RPMI7951 (cell line): ENCODE results near the gene RACK1. TPM values are rescaled to one million over a fixed set of nuclear protein-coding genes. Genes with fewer than 3 reads are reported as not detected.
"Not testable (repeated sequence)": the region's sequence is repeated elsewhere in the genome, so short reads cannot be mapped to it uniquely, and the experiment has no call there.

Experiments
- DNase-seq: peaks from one replicate; pipeline ENCODE4 v3.0.0-alpha.2; 2012; ENCODE audit warnings: low read depth
- total RNA-seq: library from RNA; depleted of rRNA; stranded (reverse); fragments of >200 nt; shearing (Covaris generic); gene quantifications from 2 replicates; pipeline ENCODE4 v1.2.3, GENCODE V29; 2014; rRNA removed

RACK1 gene
- total RNA-seq = 1,915 and 2,129 TPM in 2 replicates

GRCh38 chr5:181243564-181244343 lies at the start of gene RACK1:
RACK1 (minus strand) TSS chr5:181243906; CDS start chr5:181243800, 106 bp downstream.
- DNase-seq = peak; percentile 86

- not testable (repeated sequence) for DNase-seq
Measured at GRCh38 chr5:181287331-181287730, 43.6 kb upstream of the RACK1 start.

GRCh38 chr5:181285962-181286705 lies 42.4 kb upstream of the RACK1 start:
- DNase-seq = not testable (repeated sequence)

- not testable (repeated sequence) for DNase-seq
Measured at GRCh38 chr5:181283841-181284755, 40.4 kb upstream of the RACK1 start.

GRCh38 chr5:181283347-181283746 lies 39.6 kb upstream of the RACK1 start:
- DNase-seq = peak; percentile 41

- DNase-seq = no peak
Measured at GRCh38 chr5:181282874-181283273, 39.2 kb upstream of the RACK1 start.

- DNase-seq = not testable (repeated sequence)
Measured at GRCh38 chr5:181282415-181282814, 38.7 kb upstream of the RACK1 start.

- no peak for DNase-seq
Measured at GRCh38 chr5:181281984-181282316, 38.2 kb upstream of the RACK1 start.

GRCh38 chr5:181281077-181281983 lies 37.6 kb upstream of the RACK1 start:
- no peak for DNase-seq

GRCh38 chr5:181280251-181280762 lies 36.6 kb upstream of the RACK1 start:
- no peak for DNase-seq

- DNase-seq = not testable (repeated sequence)
Measured at GRCh38 chr5:181273433-181273744, 29.7 kb upstream of the RACK1 start.

- no peak for DNase-seq
Measured at GRCh38 chr5:181271081-181271480, 27.4 kb upstream of the RACK1 start.

GRCh38 chr5:181267907-181268306 lies 24.2 kb upstream of the RACK1 start:
- not testable (repeated sequence) for DNase-seq

- DNase-seq = not testable (repeated sequence)
Measured at GRCh38 chr5:181267291-181267904, 23.7 kb upstream of the RACK1 start.

GRCh38 chr5:181265092-181265671 lies 21.5 kb upstream of the RACK1 start:
- no peak for DNase-seq

- DNase-seq = no peak
Measured at GRCh38 chr5:181263633-181264032, 19.9 kb upstream of the RACK1 start.

GRCh38 chr5:181261320-181262049 lies 17.8 kb upstream of the RACK1 start:
- DNase-seq = peak; percentile 69

GRCh38 chr5:181260720-181261319 lies 17.1 kb upstream of the RACK1 start, which contains the start of gene TRIM52:
TRIM52 (minus strand) TSS chr5:181261143; CDS start chr5:181260813, 330 bp downstream.
- DNase-seq = peak; percentile 83
